ENCODE measurements around the gene ZNF513. TPM values are rescaled to one million over a fixed set of nuclear protein-coding genes. Genes with fewer than 3 reads are reported as not detected.

ZNF513 gene
- total RNA-seq, 3 donors from 2014 or later: 22.6 to 32.0 (median 25.4) TPM

- TF ChIP-seq CTCF (IDR thresholded peaks at IDR 0.05): no peak
- intact Hi-C loops (cut with DNase I, micrococcal nuclease): no loop called here
- DNase-seq (no peak), ATAC-seq (no peak)
- Histone ChIP-seq H3K9me3 (no peaks in the 10 kb centered on the region), H3K4me1 (ENCODE audit: low read depth) (no peaks in the 10 kb centered on the region), H3K4me3 (no peak overlapping the region), H3K36me3 (ENCODE audit: low read depth) (no peaks in the 10 kb centered on the region)
These were observed 32.9 kb downstream of the ZNF513 start for GRCh38 chr2:27347641-27348040.

GRCh38 chr2:27336173-27336572 lies 44.4 kb downstream of the ZNF513 start:
- intact Hi-C loops (cut with DNase I, micrococcal nuclease): no loop called here
- H3K36me3 ChIP-seq (ENCODE audit: low read depth): peaks cover 16% of the 10 kb centered on the region
- DNase-seq: no peak
- no peak for ATAC-seq
- no peaks in the 10 kb centered on the region for H3K4me1 ChIP-seq (ENCODE audit: low read depth)
- no peak overlapping the region for H3K4me3 ChIP-seq
- no peak for TF ChIP-seq CTCF (IDR thresholded peaks at IDR 0.05)
- no peaks in the 10 kb centered on the region for H3K9me3 ChIP-seq

- no peak for ATAC-seq
- Histone ChIP-seq H3K4me1 (ENCODE audit: low read depth) (no peaks in the 10 kb centered on the region), H3K36me3 (ENCODE audit: low read depth) (peaks cover 8% of the 10 kb centered on the region), H3K4me3 (no peak overlapping the region), H3K9me3 (no peaks in the 10 kb centered on the region)
- no peak for TF ChIP-seq CTCF (IDR thresholded peaks at IDR 0.05)
- no peak for DNase-seq
- intact Hi-C loops (cut with DNase I, micrococcal nuclease): no loop called here
These were observed 45.2 kb downstream of the ZNF513 start for GRCh38 chr2:27335311-27335710.

Other genes starting within 250 kb of the ZNF513 start
- 10 to 100 TPM; 32.8 to 47.0 (median 45.0) TPM for gene PREB, start 246.1 kb downstream of the ZNF513 start, total RNA-seq
- not detected for gene PRR30, start 241.3 kb downstream of the ZNF513 start, total RNA-seq
- under 1 TPM in 2 of 3 donors, not detected in 1; 0.05 to 0.23 TPM for gene TCF23, start 231.7 kb downstream of the ZNF513 start, total RNA-seq
- gene ATRAID, start 168.7 kb downstream of the ZNF513 start, total RNA-seq: 10 to 100 TPM; 82.0 to 88.8 (median 85.2) TPM
- gene SLC5A6, start 168.5 kb downstream of the ZNF513 start, total RNA-seq: 10 to 100 TPM; 27.7 to 34.8 (median 30.0) TPM
- gene CAD, start 163.4 kb downstream of the ZNF513 start, total RNA-seq: 10 to 100 TPM; 22.7 to 29.8 (median 24.7) TPM
- under 1 TPM in 1 of 3 donors, not detected in 2; 0.12 TPM for gene SLC30A3, start 117.7 kb downstream of the ZNF513 start, total RNA-seq
- under 1 TPM in 1 of 3 donors, not detected in 2; 0.47 TPM for gene DNAJC5G, start 105.3 kb downstream of the ZNF513 start, total RNA-seq
- gene TRIM54, start 98.3 kb downstream of the ZNF513 start, total RNA-seq: under 1 TPM in 1 of 3 donors, not detected in 2; 0.43 TPM
- 1 to 10 TPM in 1 of 3 donors, under 1 TPM in 2; 0.52 to 1.2 (median 0.92) TPM for gene UCN, start 72.3 kb downstream of the ZNF513 start, total RNA-seq
- 10 to 100 TPM; 39.5 to 49.0 (median 41.9) TPM for gene MPV17, start 57.6 kb downstream of the ZNF513 start, total RNA-seq
- 10 to 100 TPM; 53.7 to 83.5 (median 56.9) TPM for gene GTF3C2, start 24.0 kb downstream of the ZNF513 start, total RNA-seq
- gene EIF2B4, start 10.4 kb downstream of the ZNF513 start, total RNA-seq: 10 to 100 TPM; 31.4 to 59.9 (median 34.0) TPM
- gene SNX17, start 10.1 kb downstream of the ZNF513 start, total RNA-seq: 10 to 100 TPM; 85.5 to 94.4 (median 91.0) TPM
- 10 to 100 TPM; 53.4 to 64.1 (median 59.6) TPM for gene PPM1G, start 28.9 kb upstream of the ZNF513 start, total RNA-seq
- 100 to 1,000 TPM in 1 of 3 donors, 10 to 100 TPM in 2; 68.4 to 104 (median 87.6) TPM for gene NRBP1, start 47.9 kb upstream of the ZNF513 start, total RNA-seq
- 10 to 100 TPM; 43.9 to 93.4 (median 85.1) TPM for gene KRTCAP3, start 61.6 kb upstream of the ZNF513 start, total RNA-seq
- gene IFT172, start 109.0 kb upstream of the ZNF513 start, total RNA-seq: 10 to 100 TPM; 54.4 to 93.7 (median 62.4) TPM
- 1 to 10 TPM in 2 of 3 donors, under 1 TPM in 1; 0.64 to 3.1 (median 1.7) TPM for gene FNDC4, start 114.5 kb upstream of the ZNF513 start, total RNA-seq
- under 1 TPM in 1 of 3 donors, not detected in 2; 0.29 TPM for gene GCKR, start 116.1 kb upstream of the ZNF513 start, total RNA-seq
- gene ZNF512, start 202.3 kb upstream of the ZNF513 start, total RNA-seq: 10 to 100 TPM; 14.4 to 37.8 (median 19.7) TPM
- 1 to 10 TPM; 1.9 to 4.0 (median 2.9) TPM for gene CCDC121, start 248.3 kb upstream of the ZNF513 start, total RNA-seq
- gene GPN1, start 248.3 kb upstream of the ZNF513 start, total RNA-seq: 10 to 100 TPM; 23.3 to 27.8 (median 25.2) TPM